IMR-90 (cell line): ENCODE data around the gene FAM227B. TPM values are rescaled to one million over a fixed set of nuclear protein-coding genes. Genes with fewer than 3 reads are reported as not detected.
A peak's percentile ranks its signal among the peaks of the same experiment; 100 is the strongest.

Experiments used
- ATAC-seq: fragments of 200-7000 bp; cut with Tn5 transposase; 2 replicates; pipeline ENCODE4 v1.9.1; 2020; ENCODE audit warnings: low read depth, mild to moderate bottlenecking, moderate library complexity
- BruUV-seq: library from RNA; stranded (reverse); fragments of 400-500 nt; replicated peaks from 2 replicates; lab custom pipeline; 2021; lab: Mats Ljungman, UMichigan
- CTCF ChIA-PET: fragments of 300-600 bp; formaldehyde crosslinking; extraction: SDS; loops from one replicate; lab custom pipeline; 2021; ENCODE audit warnings: antibody characterized with exemption; lab: Yijun Ruan, JAX
- POLR2A ChIA-PET: fragments of 300-600 bp; sonication (Branson Sonifier 250); formaldehyde crosslinking; loops from one replicate; lab custom pipeline; 2022; ENCODE audit warnings: antibody characterized with exemption; ENCODE audit not compliant: unreplicated experiment; lab: Charles Lee
- DNase-seq: peaks from one replicate; pipeline ENCODE4 v3.0.0; 2013
- H2AFZ ChIP-seq: replicated peaks from 2 replicates; pipeline ENCODE3; 2013; ENCODE audit warnings: low read length, mild to moderate bottlenecking; ENCODE audit not compliant: poor library complexity
- H2AK5ac ChIP-seq: 2 replicates; pipeline ENCODE4 v1.6.1; 2013; ENCODE audit warnings: low read depth, low read length, inconsistent platforms
- H2AK9ac ChIP-seq: replicated peaks from 2 replicates; pipeline ENCODE3; 2013; ENCODE audit warnings: mild to moderate bottlenecking, low read depth, low read length, moderate library complexity; ENCODE audit not compliant: poor library complexity
- H2BK120ac ChIP-seq: 2 replicates; pipeline ENCODE4 v1.6.1; 2013; ENCODE audit warnings: low read depth, low read length, inconsistent platforms
- H2BK15ac ChIP-seq: 3 replicates; pipeline ENCODE4 v1.6.1; 2013; ENCODE audit warnings: low read depth, low read length, inconsistent platforms
- H2BK20ac ChIP-seq: 2 replicates; pipeline ENCODE4 v1.6.1; 2013; ENCODE audit warnings: low read depth, mild to moderate bottlenecking, inconsistent platforms, low read length, moderate library complexity
- H2BK5ac ChIP-seq: 2 replicates; pipeline ENCODE4 v1.6.1; 2013; ENCODE audit warnings: mild to moderate bottlenecking, low read depth, low read length, inconsistent platforms; ENCODE audit not compliant: poor library complexity, severe bottlenecking
- H3K14ac ChIP-seq: replicated peaks from 2 replicates; pipeline ENCODE4 v1.6.1; 2013; ENCODE audit warnings: low read depth, low read length, inconsistent platforms
- H3K18ac ChIP-seq: 2 replicates; pipeline ENCODE4 v1.6.1; 2013; ENCODE audit warnings: low read depth, low read length, control low read depth
- H3K23ac ChIP-seq: 2 replicates; pipeline ENCODE4 v1.6.1; 2013; ENCODE audit warnings: low read depth, low read length, inconsistent platforms
- H3K27ac ChIP-seq: 2 replicates; pipeline ENCODE4 v1.5.1; 2013; ENCODE audit warnings: mild to moderate bottlenecking, control low read depth, low read length; ENCODE audit not compliant: insufficient read depth
- H3K27me3 ChIP-seq: 2 replicates; pipeline ENCODE4 v1.6.1; 2013; ENCODE audit warnings: low read length; ENCODE audit not compliant: control insufficient read depth, insufficient read depth
- H3K36me3 ChIP-seq: 2 replicates; pipeline ENCODE4 v1.6.1; 2013; ENCODE audit warnings: low read length, mixed read lengths; ENCODE audit not compliant: control insufficient read depth, insufficient read depth
- H3K4ac ChIP-seq: 2 replicates; pipeline ENCODE4 v1.6.1; 2013; ENCODE audit warnings: low read depth, low read length, inconsistent platforms
- H3K4me1 ChIP-seq: 2 replicates; pipeline ENCODE4 v1.6.1; 2013; ENCODE audit warnings: low read length, mixed read lengths; ENCODE audit not compliant: control insufficient read depth, insufficient read depth
- H3K4me2 ChIP-seq: 2 replicates; pipeline ENCODE4 v1.6.1; 2013; ENCODE audit warnings: low read depth, mild to moderate bottlenecking, control low read depth, low read length, moderate library complexity
- H3K4me3 ChIP-seq: 2 replicates; pipeline ENCODE4 v1.5.1; 2013; ENCODE audit warnings: low read depth, mild to moderate bottlenecking, control low read depth, low read length, moderate library complexity; ENCODE audit not compliant: insufficient read depth
- H3K56ac ChIP-seq: 2 replicates; pipeline ENCODE4 v1.6.1; 2013; ENCODE audit warnings: low read length, inconsistent platforms; ENCODE audit not compliant: insufficient read depth; ENCODE audit errors: extremely low read depth
- H3K79me1 ChIP-seq, 2 experiments: 2 replicates each; pipeline ENCODE4 v1.6.1; 2013; ENCODE audit warnings: low read length in 2 of 2, inconsistent platforms in 1 of 2, low read depth in 1 of 2
- H3K9ac ChIP-seq: 2 replicates; pipeline ENCODE4 v1.6.1; 2013; ENCODE audit warnings: low read depth, low read length, control low read depth
- H3K9me1 ChIP-seq: 2 replicates; pipeline ENCODE4 v1.6.1; 2013; ENCODE audit warnings: low read length, inconsistent platforms; ENCODE audit not compliant: insufficient read depth
- H3K9me3 ChIP-seq: 2 replicates; pipeline ENCODE4 v1.6.1; 2013; ENCODE audit warnings: low read length; ENCODE audit not compliant: control insufficient read depth, insufficient read depth
- H4K20me1 ChIP-seq: 2 replicates; pipeline ENCODE4 v1.6.1; 2013; ENCODE audit warnings: low read length, inconsistent platforms; ENCODE audit not compliant: insufficient read depth
- H4K5ac ChIP-seq: 2 replicates; pipeline ENCODE4 v1.6.1; 2013; ENCODE audit warnings: mild to moderate bottlenecking, low read depth, low read length, control low read depth
- H4K8ac ChIP-seq, 2 experiments: 2 replicates each; pipeline ENCODE4 v1.6.1; 2013; ENCODE audit warnings: low read depth in 2 of 2, low read length in 2 of 2, control low read depth in 1 of 2, inconsistent platforms in 1 of 2
- H4K91ac ChIP-seq: 2 replicates; pipeline ENCODE4 v1.6.1; 2013; ENCODE audit warnings: low read depth, low read length, inconsistent platforms; ENCODE audit not compliant: insufficient read depth
- BHLHE40 ChIP-seq: fragments of 150-350 bp; IDR thresholded peaks from 2 replicates; pipeline ENCODE4 v1.6.1; 2016; ENCODE audit warnings: mild to moderate bottlenecking, low read depth, low read length
- CEBPB ChIP-seq: IDR thresholded peaks from 2 replicates; pipeline ENCODE4 v1.6.1; 2012; ENCODE audit warnings: low read depth, low read length, improper control_type of control experiment
- CHD1 ChIP-seq: IDR thresholded peaks from 2 replicates; pipeline ENCODE4 v1.6.1; 2012; ENCODE audit warnings: low read depth, low read length, improper control_type of control experiment
- CTCF ChIP-seq: conservative IDR thresholded peaks from 2 replicates; pipeline ENCODE4 v1.5.1; 2012; ENCODE audit warnings: mild to moderate bottlenecking, low read depth, low read length, improper control_type of control experiment
- ELK1 ChIP-seq: fragments of 150-350 bp; IDR thresholded peaks from 2 replicates; pipeline ENCODE4 v1.6.1; 2016; ENCODE audit warnings: low read depth, mild to moderate bottlenecking, low read length, moderate library complexity, borderline replicate concordance
- FOS ChIP-seq: fragments of 150-350 bp; IDR thresholded peaks from 2 replicates; pipeline ENCODE4 v1.6.1; 2016; ENCODE audit warnings: low read depth, low read length
- MAFK ChIP-seq: IDR thresholded peaks from 2 replicates; pipeline ENCODE4 v1.6.1; 2012; ENCODE audit warnings: low read depth, low read length, improper control_type of control experiment
- MAZ ChIP-seq: IDR thresholded peaks from 2 replicates; pipeline ENCODE4 v1.6.1; 2012; ENCODE audit warnings: low read depth, mild to moderate bottlenecking, low read length, improper control_type of control experiment, moderate library complexity, borderline replicate concordance
- MXI1 ChIP-seq: IDR thresholded peaks from 2 replicates; pipeline ENCODE4 v1.6.1; 2012; ENCODE audit warnings: low read depth, mild to moderate bottlenecking, low read length, moderate library complexity, borderline replicate concordance
- NFE2L2 ChIP-seq: fragments of 150-350 bp; IDR thresholded peaks from 2 replicates; pipeline ENCODE4 v1.6.1; 2016; ENCODE audit warnings: low read depth, mild to moderate bottlenecking, low read length
- POLR2A ChIP-seq: IDR thresholded peaks from 2 replicates; pipeline ENCODE4 v1.6.1; 2012; ENCODE audit warnings: mild to moderate bottlenecking, low read depth, low read length
- RAD21 ChIP-seq: IDR thresholded peaks from 2 replicates; pipeline ENCODE4 v1.6.1; 2012; ENCODE audit warnings: low read length, improper control_type of control experiment
- RCOR1 ChIP-seq: IDR thresholded peaks from 2 replicates; pipeline ENCODE4 v1.6.1; 2012; ENCODE audit warnings: mild to moderate bottlenecking, low read length, improper control_type of control experiment; ENCODE audit not compliant: insufficient replicate concordance
- RFX5 ChIP-seq: IDR thresholded peaks from 2 replicates; pipeline ENCODE4 v1.8.0; 2012; ENCODE audit warnings: low read depth, mild to moderate bottlenecking, low read length, moderate library complexity
- SMC3 ChIP-seq: fragments of 150-350 bp; IDR thresholded peaks from 2 replicates; pipeline ENCODE4 v1.6.1; 2016; ENCODE audit warnings: low read depth, mild to moderate bottlenecking, antibody characterized with exemption, low read length, moderate library complexity
- USF2 ChIP-seq: fragments of 150-350 bp; IDR thresholded peaks from 2 replicates; pipeline ENCODE4 v1.6.1; 2017; ENCODE audit warnings: mild to moderate bottlenecking, antibody characterized with exemption, low read length, low read depth
- WGBS, 2 experiments: methylation state at CpG; one replicate each; pipeline versions ENCODE4 v1.1.5 to v1.1.7; 2013; ENCODE audit warnings: missing lambda C conversion rate in 2 of 2; ENCODE audit not compliant: insufficient read length in 1 of 2; ENCODE audit errors: extremely low coverage in 2 of 2; 5-methylcytosine and 5-hydroxymethylcytosine counted together
- dilution Hi-C: fragments of 300-500 bp; cut with HindIII; formaldehyde crosslinking; loops from one replicate; pipeline ENCODE4 v1.14.3; 2018; ENCODE audit warnings: low sequenced_read_pairs; ENCODE audit not compliant: unreplicated experiment
- in situ Hi-C: fragments of 300-500 bp; cut with MboI; formaldehyde crosslinking; loops from 3 replicates; pipeline ENCODE4 v1.14.3; 2019; ENCODE audit warnings: low sequenced_read_pairs, inconsistent platforms, mixed read lengths
- intact Hi-C: fragments of 100-400 bp; cut with micrococcal nuclease; formaldehyde crosslinking; loops from 2 replicates; pipeline ENCODE4 v1.10.0; 2022
- polyA plus RNA-seq, 3 experiments: library from polyadenylated mRNA; depleted of rRNA; stranded (reverse); fragments of >200 nt; gene quantifications; 2 replicates each; pipeline ENCODE4 v1.2.3, GENCODE V29; 2012; ENCODE audit warnings: low replicate concordance in 1 of 3
- total RNA-seq: library from RNA; depleted of rRNA; stranded (reverse); fragments of >200 nt; gene quantifications from 2 replicates; pipeline ENCODE4 v1.2.3, GENCODE V29; 2012

Gene FAM227B
- total and polyA plus RNA-seq, 2 of the 4 experiments (the other 2 are of a cell fraction), result 1.8 to 3.0 TPM

- Histone ChIP-seq H3K18ac (peak overlapping the region; percentile 95), H3K9me3 (peaks cover 5% of the 10 kb centered on the region), H2AK5ac (peak overlapping the region; percentile 82; the same call in 1 of the 2 replicates), H3K9me1 (0 out of 2 replicates have a peak, but pooled peaks cover 3% of the 10 kb centered on the region), H2AFZ (no peak overlapping the region), H3K36me3 (peaks cover 22% of the 10 kb centered on the region), H3K56ac (peak overlapping the region; percentile 67; the same call in 1 of the 2 replicates), H3K4me1 (peaks cover 6% of the 10 kb centered on the region), H3K27ac (peak overlapping the region; percentile 94), H3K4ac (peak overlapping the region; percentile 16; the same call in 1 of the 2 replicates), H2BK5ac (peak overlapping the region; percentile 97), H3K23ac (peak overlapping the region; percentile 39; the same call in 1 of the 2 replicates), H4K5ac (peak overlapping the region; percentile 83; the same call in 1 of the 2 replicates), H3K4me3 (no peak overlapping the region), H4K20me1 (no peaks in the 10 kb centered on the region), H4K8ac (peak overlapping the region; percentile 67 to 69), H2BK120ac (peak overlapping the region; percentile 73), H3K4me2 (no peak overlapping the region), H3K9ac (no peak overlapping the region), H3K79me1 (peaks cover 18 to 45% of the 10 kb centered on the region in 2 experiments), H4K91ac (peak overlapping the region; percentile 57), H3K14ac (peak overlapping the region; percentile 5; the same call in 1 of the 2 replicates), H3K27me3 (no peaks in the 10 kb centered on the region), H2AK9ac (no peak overlapping the region), H2BK15ac (peak overlapping the region; percentile 37; the same call in 1 of the 3 replicates), H2BK20ac (peak overlapping the region; percentile 82)
- intact Hi-C loops (loop anchor here (5.0 kb wide), 1 partner anchor 59 kb away; no protein-coding TSS in a partner anchor), dilution Hi-C loops (no loop called here), in situ Hi-C loops (no loop called here)
- TF ChIP-seq MXI1 (no peak), NFE2L2 (no peak), BHLHE40 (no peak), USF2 (no peak), CHD1 (no peak), RAD21 (no peak), CEBPB (no peak), MAFK (no peak), MAZ (no peak), FOS (no peak), POLR2A (no peak), ELK1 (no peak), RCOR1 (no peak), SMC3 (no peak), RFX5 (no peak), CTCF (no peak)
- DNase-seq, result no peak
- ATAC-seq, result no peak
- no TSS peak for BruUV-seq
- no CpG with 5 or more reads among the region's 2 CpGs for WGBS, 2 experiments
- POLR2A ChIA-PET, result no interaction called here
- CTCF ChIA-PET, result no interaction called here
These were observed 7.8 kb upstream of the FAM227B start for GRCh38 chr15:49628379-49628778.
